Suprapubic skin (tissue), 4 donors: ENCODE results near the gene PAOX. TPM values are rescaled to one million over a fixed set of nuclear protein-coding genes. Genes with fewer than 3 reads are reported as not detected.
A peak's percentile ranks its signal among the peaks of the same experiment; 100 is the strongest.

ENCODE experiments used
- DNase-seq, 2 donors: peaks; one replicate each; pipeline ENCODE4 v3.0.0-alpha.2; 2019; ENCODE audit warnings: low spot score in 2 of 2
- H3K27ac ChIP-seq: fragments of 200-600 bp; sonication (generic); one replicate; pipeline ENCODE4 v1.5.1; 2019
- H3K27me3 ChIP-seq: fragments of 200-600 bp; sonication (generic); one replicate; pipeline ENCODE4 v1.5.1; 2019
- H3K36me3 ChIP-seq: fragments of 200-600 bp; sonication (generic); one replicate; pipeline ENCODE4 v1.5.1; 2019
- H3K4me1 ChIP-seq: fragments of 200-600 bp; sonication (generic); one replicate; pipeline ENCODE4 v1.5.1; 2019
- H3K4me3 ChIP-seq: fragments of 200-600 bp; sonication (generic); one replicate; pipeline ENCODE4 v1.5.1; 2019; ENCODE audit warnings: mild to moderate bottlenecking
- H3K9me3 ChIP-seq: fragments of 200-600 bp; sonication (generic); one replicate; pipeline ENCODE4 v1.5.1; 2019
- EP300 ChIP-seq: sonication (generic); formaldehyde crosslinking; IDR thresholded peaks from one replicate; pipeline ENCODE4 v1.6.1; 2017; ENCODE audit warnings: antibody characterized with exemption
- POLR2A ChIP-seq, 2 donors: fragments of 450-650 bp; IDR thresholded peaks; one replicate each; pipeline ENCODE4 v1.6.1; 2017; ENCODE audit warnings: antibody characterized with exemption in 2 of 2, mild to moderate bottlenecking in 2 of 2, moderate library complexity in 2 of 2
- POLR2AphosphoS5 ChIP-seq, 3 donors: sonication (generic); formaldehyde crosslinking; IDR thresholded peaks; one replicate each; pipeline ENCODE4 v1.6.1; 2017; ENCODE audit warnings: antibody characterized with exemption in 3 of 3
- WGBS: methylation state at CpG from one replicate; pipeline ENCODE4 v1.1.5; 2018; 5-methylcytosine and 5-hydroxymethylcytosine counted together
- total RNA-seq, 4 donors: library from RNA; depleted of rRNA; stranded (reverse); fragments of >200 nt; gene quantifications; one replicate each; pipeline ENCODE4 v1.1.0, GENCODE V29; 2016
- TF ChIP-seq, protein P1 (sequence below), 2 donors: fragments of 200-600 bp in 1 of 2; fragments of 450-650 bp in 1 of 2; sonication (generic) in 1 of 2; IDR thresholded peaks; one replicate each; pipeline ENCODE4 v1.5.1; 2016 to 2019; ENCODE audit warnings: antibody characterized with exemption in 2 of 2, mild to moderate bottlenecking in 1 of 2, moderate library complexity in 1 of 2

The PAOX gene
- total RNA-seq, 4 donors from 2014 or later = 7.8 to 23.4 (median 14.3) TPM

DNA sequence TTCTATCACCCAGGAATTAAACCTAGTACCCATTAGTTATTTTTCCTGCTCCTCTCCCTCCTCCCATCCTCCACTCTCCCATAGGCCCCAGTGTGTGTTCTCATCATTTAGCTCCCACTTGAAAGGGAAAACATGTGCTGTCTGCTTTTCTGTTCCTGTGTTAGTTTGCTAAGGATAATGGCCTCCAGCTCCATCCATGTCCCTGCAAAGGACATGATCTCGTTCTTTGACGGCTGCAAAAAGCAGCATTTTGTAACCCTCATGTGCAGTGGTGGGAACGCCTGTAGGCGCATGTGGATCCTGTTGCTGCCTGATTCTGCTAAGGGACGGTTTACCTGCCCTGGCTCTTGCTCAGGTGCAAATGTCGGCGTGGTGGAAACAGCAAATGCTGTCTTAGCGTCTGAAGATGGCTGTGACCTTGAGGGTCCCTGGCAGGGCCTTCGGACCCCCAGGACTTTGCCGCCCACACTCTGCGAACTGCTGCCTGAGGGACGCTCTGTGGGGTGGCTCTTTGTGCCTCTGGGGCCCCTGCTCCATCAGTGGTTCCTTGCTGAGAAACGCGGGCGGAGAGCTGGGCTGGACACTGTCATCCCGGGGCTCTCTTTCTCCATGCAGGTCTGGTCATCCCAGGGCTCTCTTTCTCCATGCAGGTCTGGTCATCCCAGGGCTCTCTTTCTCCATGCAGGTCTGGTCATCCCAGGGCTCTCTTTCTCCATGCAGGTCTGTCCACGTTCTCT is 9.3 kb downstream of the PAOX start:
- H3K9me3 ChIP-seq = no peaks in the 10 kb centered on the region
- no peak overlapping the region for H3K27ac ChIP-seq
- 85% methylated on average over 11 of the region's 17 CpGs for WGBS
- TF ChIP-seq POLR2AphosphoS5 (IDR thresholded peaks at IDR 0.05) (no peak), POLR2A (IDR thresholded peaks at IDR 0.05) (no peak), EP300 (no peak)
- TF ChIP-seq, protein P1, sequence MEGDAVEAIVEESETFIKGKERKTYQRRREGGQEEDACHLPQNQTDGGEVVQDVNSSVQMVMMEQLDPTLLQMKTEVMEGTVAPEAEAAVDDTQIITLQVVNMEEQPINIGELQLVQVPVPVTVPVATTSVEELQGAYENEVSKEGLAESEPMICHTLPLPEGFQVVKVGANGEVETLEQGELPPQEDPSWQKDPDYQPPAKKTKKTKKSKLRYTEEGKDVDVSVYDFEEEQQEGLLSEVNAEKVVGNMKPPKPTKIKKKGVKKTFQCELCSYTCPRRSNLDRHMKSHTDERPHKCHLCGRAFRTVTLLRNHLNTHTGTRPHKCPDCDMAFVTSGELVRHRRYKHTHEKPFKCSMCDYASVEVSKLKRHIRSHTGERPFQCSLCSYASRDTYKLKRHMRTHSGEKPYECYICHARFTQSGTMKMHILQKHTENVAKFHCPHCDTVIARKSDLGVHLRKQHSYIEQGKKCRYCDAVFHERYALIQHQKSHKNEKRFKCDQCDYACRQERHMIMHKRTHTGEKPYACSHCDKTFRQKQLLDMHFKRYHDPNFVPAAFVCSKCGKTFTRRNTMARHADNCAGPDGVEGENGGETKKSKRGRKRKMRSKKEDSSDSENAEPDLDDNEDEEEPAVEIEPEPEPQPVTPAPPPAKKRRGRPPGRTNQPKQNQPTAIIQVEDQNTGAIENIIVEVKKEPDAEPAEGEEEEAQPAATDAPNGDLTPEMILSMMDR (IDR thresholded peaks at IDR 0.05) = no peak
- no peaks in the 10 kb centered on the region for H3K27me3 ChIP-seq
- H3K4me1 ChIP-seq = no peaks in the 10 kb centered on the region
- H3K36me3 ChIP-seq = peaks cover 14% of the 10 kb centered on the region
- no peak overlapping the region for H3K4me3 ChIP-seq
- peak in 1 of 2 donors; percentile 50 for DNase-seq

DNA sequence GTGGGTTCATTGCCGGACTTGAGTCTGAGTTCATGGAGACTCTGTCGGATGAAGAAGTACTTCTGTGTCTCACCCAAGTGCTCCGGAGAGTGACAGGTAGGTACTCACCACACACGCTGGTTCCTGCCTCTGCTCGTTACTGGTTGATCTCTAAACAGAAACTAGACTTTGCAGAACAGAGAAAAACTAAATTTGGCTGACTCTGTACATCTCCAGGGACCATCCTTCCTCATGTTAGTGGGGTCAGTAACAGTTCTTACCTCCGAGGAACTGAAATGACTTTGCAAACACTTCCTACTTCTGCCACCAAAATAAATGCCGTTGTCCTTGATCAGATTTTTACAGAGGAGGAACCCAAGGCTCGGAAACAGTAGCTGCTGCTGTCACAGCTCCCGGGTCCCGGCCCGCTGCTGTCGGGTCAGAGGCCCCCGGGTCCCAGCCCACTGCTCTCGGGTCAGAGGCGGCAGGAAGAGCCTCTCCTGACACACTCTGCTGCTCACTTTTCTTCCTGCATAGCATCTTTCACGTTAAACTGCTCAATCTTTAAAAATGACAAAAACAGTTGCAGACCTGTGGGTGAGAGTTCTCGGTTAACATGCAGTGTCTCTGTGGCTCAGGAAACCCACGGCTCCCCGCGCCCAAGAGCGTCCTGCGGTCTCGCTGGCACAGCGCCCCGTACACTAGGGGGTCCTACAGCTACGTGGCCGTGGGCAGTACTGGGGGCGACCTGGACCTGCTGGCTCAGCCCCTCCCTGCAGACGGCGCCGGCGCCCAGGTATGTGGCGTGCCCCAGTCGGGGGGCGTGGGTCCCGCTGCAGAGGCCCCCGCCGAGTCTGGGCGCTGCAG is 10.1 kb downstream of the PAOX start:
- TF ChIP-seq, protein P1 (IDR thresholded peaks at IDR 0.05) = no peak
- no peak for TF ChIP-seq POLR2A (IDR thresholded peaks at IDR 0.05)
- no peak for TF ChIP-seq POLR2AphosphoS5 (IDR thresholded peaks at IDR 0.05)
- TF ChIP-seq EP300 = no peak
- peaks cover 4% of the 10 kb centered on the region for H3K4me1 ChIP-seq
- no peaks in the 10 kb centered on the region for H3K9me3 ChIP-seq
- no peaks in the 10 kb centered on the region for H3K27me3 ChIP-seq
- WGBS = 82% methylated on average over 32 of the region's 39 CpGs
- peaks cover 7% of the 10 kb centered on the region for H3K36me3 ChIP-seq
- H3K27ac ChIP-seq = no peak overlapping the region
- peak in 1 of 2 donors; percentile 53 for DNase-seq
- H3K4me3 ChIP-seq = peak overlapping the region; percentile 23

DNA sequence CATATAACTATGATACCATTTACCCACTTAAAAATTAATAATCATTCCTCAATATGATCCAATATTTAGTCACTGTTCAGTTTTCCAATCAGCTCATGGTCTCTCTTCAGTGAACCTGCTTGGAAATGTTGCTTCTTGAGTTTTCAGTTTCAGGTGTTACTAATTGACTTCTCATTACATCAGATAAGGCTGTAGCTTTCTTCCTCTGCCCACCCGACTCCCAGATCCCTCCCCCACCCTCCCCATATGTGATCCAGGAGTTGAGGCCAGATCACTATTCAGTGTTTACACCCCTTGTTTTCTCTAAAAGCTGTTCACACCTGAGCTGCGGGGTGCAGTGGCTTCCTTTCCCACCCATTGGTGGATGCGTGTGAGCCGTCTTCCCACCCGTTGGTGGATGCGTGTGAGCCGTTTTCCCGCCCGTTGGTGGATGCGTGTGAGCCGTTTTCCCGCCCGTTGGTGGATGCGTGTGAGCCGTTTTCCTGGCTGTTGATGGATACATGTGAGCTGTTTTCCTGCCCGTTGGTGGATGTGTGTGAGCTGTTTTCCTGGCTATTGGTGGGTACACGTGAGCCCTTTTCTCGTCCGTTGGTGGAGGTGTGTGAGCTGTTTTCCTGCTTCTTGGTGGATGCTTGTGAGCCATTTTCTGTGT is 11.7 kb downstream of the PAOX start:
- TF ChIP-seq POLR2A (IDR thresholded peaks at IDR 0.05) (no peak), POLR2AphosphoS5 (IDR thresholded peaks at IDR 0.05) (no peak), EP300 (no peak)
- TF ChIP-seq, protein P1 (IDR thresholded peaks at IDR 0.05) = no peak
- Histone ChIP-seq H3K4me1 (peaks cover 18% of the 10 kb centered on the region), H3K27ac (no peak overlapping the region), H3K9me3 (no peaks in the 10 kb centered on the region), H3K4me3 (no peak overlapping the region), H3K27me3 (no peaks in the 10 kb centered on the region), H3K36me3 (peaks cover 8% of the 10 kb centered on the region)
- DNase-seq = peak in 1 of 2 donors; percentile 42
- 88% methylated on average over 19 of the region's 19 CpGs for WGBS

DNA sequence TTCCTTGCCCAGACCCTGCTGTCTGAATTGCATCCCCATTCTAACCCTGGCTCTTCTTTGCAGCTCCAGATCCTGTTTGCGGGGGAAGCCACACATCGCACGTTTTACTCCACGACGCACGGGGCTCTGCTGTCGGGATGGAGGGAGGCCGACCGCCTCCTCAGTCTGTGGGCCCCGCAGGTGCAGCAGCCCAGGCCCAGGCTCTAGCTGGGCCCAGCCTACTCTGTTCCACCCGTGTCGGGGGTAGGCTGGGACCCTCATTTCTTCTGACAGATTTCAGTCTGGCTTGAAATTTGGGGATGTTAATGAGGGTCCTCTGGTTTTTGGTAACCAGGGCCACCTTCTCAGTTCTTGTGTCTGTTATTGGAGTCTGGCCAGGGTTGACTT is 12.2 kb downstream of the PAOX start:
- TF ChIP-seq POLR2AphosphoS5 (IDR thresholded peaks at IDR 0.05) (no peak), POLR2A (IDR thresholded peaks at IDR 0.05) (no peak), EP300 (no peak)
- TF ChIP-seq, protein P1 (IDR thresholded peaks at IDR 0.05) = no peak
- H3K9me3 ChIP-seq = no peaks in the 10 kb centered on the region
- H3K27me3 ChIP-seq = no peaks in the 10 kb centered on the region
- H3K27ac ChIP-seq = no peak overlapping the region
- DNase-seq = no peak
- H3K4me1 ChIP-seq = peaks cover 18% of the 10 kb centered on the region
- WGBS = 95% methylated on average over 12 of the region's 12 CpGs
- H3K36me3 ChIP-seq = peaks cover 13% of the 10 kb centered on the region
- H3K4me3 ChIP-seq = no peak overlapping the region
